SJSA1 (cell line): ENCODE results near the gene UVSSA. TPM values are rescaled to one million over a fixed set of nuclear protein-coding genes. Genes with fewer than 3 reads are reported as not detected.
A peak's percentile ranks its signal among the peaks of the same experiment; 100 is the strongest.
"Not testable (repeated sequence)": the region's sequence is repeated elsewhere in the genome, so short reads cannot be mapped to it uniquely, and the experiment has no call there.

ENCODE experiments used
- DNase-seq, 2 experiments: peaks; one replicate each; pipeline ENCODE4 v3.0.0-alpha.2; 2015 to 2020; ENCODE audit warnings: low spot score in 2 of 2, low read depth in 1 of 2
- H3K27ac ChIP-seq: fragments of 250-450 bp; sonication (Bioruptor Pico); 2 replicates; pipeline ENCODE4 v1.5.1; 2020; ENCODE audit warnings: mild to moderate bottlenecking, moderate library complexity
- H3K27me3 ChIP-seq: fragments of 250-450 bp; sonication (Bioruptor Pico); replicated peaks from 2 replicates; pipeline ENCODE4 v1.5.1; 2020; ENCODE audit warnings: mild to moderate bottlenecking, moderate library complexity
- H3K36me3 ChIP-seq: fragments of 250-450 bp; sonication (Bioruptor Pico); 2 replicates; pipeline ENCODE4 v1.5.1; 2020; ENCODE audit warnings: mild to moderate bottlenecking
- H3K4me1 ChIP-seq: fragments of 250-450 bp; sonication (Bioruptor Pico); replicated peaks from 2 replicates; pipeline ENCODE4 v1.6.1; 2021; ENCODE audit warnings: mild to moderate bottlenecking
- H3K4me3 ChIP-seq: fragments of 250-450 bp; sonication (Bioruptor Pico); 2 replicates; pipeline ENCODE4 v1.5.1; 2020; ENCODE audit warnings: mild to moderate bottlenecking
- H3K9me3 ChIP-seq: fragments of 250-450 bp; sonication (Bioruptor Pico); replicated peaks from 2 replicates; pipeline ENCODE4 v1.5.1; 2020; ENCODE audit warnings: mild to moderate bottlenecking
- total RNA-seq: library from RNA; depleted of rRNA; stranded (reverse); fragments of >200 nt; shearing (Covaris generic); gene quantifications from 2 replicates; pipeline ENCODE4 v1.2.3, GENCODE V29; 2014

Gene UVSSA
- total RNA-seq, 1 experiment from 2014 or later, result 2.5 TPM

GRCh38 chr4:1413204-1413663 lies 66.2 kb downstream of the UVSSA start:
- Histone ChIP-seq H3K9me3 (no peaks in the 10 kb centered on the region), H3K27me3 (no peaks in the 10 kb centered on the region), H3K27ac (no peak overlapping the region), H3K4me3 (no peak overlapping the region), H3K36me3 (no peaks in the 10 kb centered on the region), H3K4me1 (no peaks in the 10 kb centered on the region)
- DNase-seq, result no peak

- H3K9me3 ChIP-seq, result no peaks in the 10 kb centered on the region
- DNase-seq, result no peak
- no peak overlapping the region for H3K4me3 ChIP-seq
- no peaks in the 10 kb centered on the region for H3K36me3 ChIP-seq
- H3K27me3 ChIP-seq, result no peaks in the 10 kb centered on the region
- H3K4me1 ChIP-seq, result no peaks in the 10 kb centered on the region
- H3K27ac ChIP-seq, result no peak overlapping the region
Measured at GRCh38 chr4:1413687-1414479, 66.9 kb downstream of the UVSSA start.

GRCh38 chr4:1414831-1415680 lies 68.0 kb downstream of the UVSSA start:
- Histone ChIP-seq H3K4me3 (no peak overlapping the region), H3K27me3 (no peaks in the 10 kb centered on the region)
- peak in 1 of 2 experiments; percentile 28 for DNase-seq

GRCh38 chr4:1415681-1415981 lies 68.6 kb downstream of the UVSSA start:
- Histone ChIP-seq H3K27me3 (no peaks in the 10 kb centered on the region), H3K27ac (no peak overlapping the region), H3K4me3 (no peak overlapping the region), H3K36me3 (no peaks in the 10 kb centered on the region), H3K9me3 (no peaks in the 10 kb centered on the region), H3K4me1 (no peaks in the 10 kb centered on the region)
- no peak for DNase-seq

More at GRCh38 chr4:1414831-1415680, 68.0 kb downstream of the UVSSA start:
- Histone ChIP-seq H3K36me3 (no peaks in the 10 kb centered on the region), H3K9me3 (no peaks in the 10 kb centered on the region), H3K4me1 (no peaks in the 10 kb centered on the region), H3K27ac (no peak overlapping the region)

- Histone ChIP-seq H3K27me3 (no peaks in the 10 kb centered on the region), H3K36me3 (no peaks in the 10 kb centered on the region), H3K4me3 (no peak overlapping the region), H3K4me1 (no peaks in the 10 kb centered on the region), H3K27ac (no peak overlapping the region), H3K9me3 (no peaks in the 10 kb centered on the region)
- no peak for DNase-seq
Measured at GRCh38 chr4:1416051-1416947, 69.3 kb downstream of the UVSSA start.

- Histone ChIP-seq H3K4me3 (no peak overlapping the region), H3K27me3 (no peaks in the 10 kb centered on the region), H3K9me3 (no peaks in the 10 kb centered on the region), H3K27ac (no peak overlapping the region), H3K4me1 (no peaks in the 10 kb centered on the region), H3K36me3 (no peaks in the 10 kb centered on the region)
- peak in 1 of 2 experiments; percentile 25 for DNase-seq
Measured at GRCh38 chr4:1416948-1417260, 69.9 kb downstream of the UVSSA start.

GRCh38 chr4:1417522-1418390 lies 70.7 kb downstream of the UVSSA start:
- Histone ChIP-seq H3K9me3 (no peaks in the 10 kb centered on the region), H3K27ac (no peak overlapping the region), H3K4me1 (no peaks in the 10 kb centered on the region), H3K36me3 (no peaks in the 10 kb centered on the region), H3K27me3 (no peaks in the 10 kb centered on the region), H3K4me3 (no peak overlapping the region)
- DNase-seq, result no peak

GRCh38 chr4:1418494-1419285 lies 71.7 kb downstream of the UVSSA start:
- Histone ChIP-seq H3K27me3 (no peaks in the 10 kb centered on the region), H3K27ac (no peak overlapping the region), H3K4me1 (no peaks in the 10 kb centered on the region), H3K4me3 (no peak overlapping the region), H3K9me3 (no peaks in the 10 kb centered on the region), H3K36me3 (no peaks in the 10 kb centered on the region)
- no peak for DNase-seq

- Histone ChIP-seq H3K27ac (no peak overlapping the region), H3K9me3 (no peaks in the 10 kb centered on the region), H3K36me3 (no peaks in the 10 kb centered on the region), H3K27me3 (no peaks in the 10 kb centered on the region), H3K4me1 (no peaks in the 10 kb centered on the region), H3K4me3 (no peak overlapping the region)
- DNase-seq, result no peak
Measured at GRCh38 chr4:1419708-1420107, 72.7 kb downstream of the UVSSA start.

GRCh38 chr4:1421657-1422056 lies 74.6 kb downstream of the UVSSA start:
- Histone ChIP-seq H3K27me3 (no peaks in the 10 kb centered on the region; the same call in 1 of the 2 replicates), H3K4me1 (no peaks in the 10 kb centered on the region), H3K27ac (no peak overlapping the region), H3K36me3 (no peaks in the 10 kb centered on the region), H3K4me3 (no peak overlapping the region), H3K9me3 (no peaks in the 10 kb centered on the region)
- DNase-seq, result no peak

GRCh38 chr4:1427010-1427409 lies 80.0 kb downstream of the UVSSA start:
- no peaks in the 10 kb centered on the region for H3K4me1 ChIP-seq
- H3K27me3 ChIP-seq, result no peaks in the 10 kb centered on the region; the same call in 1 of the 2 replicates
- no peak overlapping the region for H3K27ac ChIP-seq
- no peak overlapping the region for H3K4me3 ChIP-seq
- no peaks in the 10 kb centered on the region for H3K36me3 ChIP-seq
- no peaks in the 10 kb centered on the region for H3K9me3 ChIP-seq
- no peak for DNase-seq

- not testable (repeated sequence) for H3K27me3 ChIP-seq, H3K36me3 ChIP-seq, H3K9me3 ChIP-seq, H3K4me1 ChIP-seq, DNase-seq, H3K4me3 ChIP-seq, H3K27ac ChIP-seq
Measured at GRCh38 chr4:1443688-1444172, 96.7 kb downstream of the UVSSA start.
